ENCODE measurements around the gene DISC1.

DNA sequence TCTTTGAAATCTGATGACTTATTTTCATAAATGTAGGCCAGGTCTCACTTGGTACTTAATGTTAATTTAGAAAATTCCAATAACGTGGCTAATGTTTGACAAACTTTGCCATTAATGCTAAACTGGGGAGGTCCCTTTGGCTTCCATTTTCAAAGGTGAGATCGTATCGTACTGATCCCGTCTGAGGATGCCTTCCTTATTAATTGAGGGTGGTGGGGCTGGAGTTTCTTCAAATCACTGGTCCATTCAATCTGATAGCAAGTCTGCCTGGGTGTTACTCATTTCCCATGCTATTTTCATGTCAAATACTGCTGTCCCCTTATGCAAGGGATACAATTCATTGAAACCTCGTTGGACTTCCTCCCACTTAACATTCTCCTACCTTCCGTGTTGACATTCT lies 327.1 kb downstream of the DISC1 start:
- TF ChIP-seq POLR2A (IDR thresholded peaks at IDR 0.05) (no peak), EP300 (IDR thresholded peaks at IDR 0.05) (no peak), POLR2AphosphoS5 (IDR thresholded peaks at IDR 0.05) (no peak)
- TF ChIP-seq, protein P1, sequence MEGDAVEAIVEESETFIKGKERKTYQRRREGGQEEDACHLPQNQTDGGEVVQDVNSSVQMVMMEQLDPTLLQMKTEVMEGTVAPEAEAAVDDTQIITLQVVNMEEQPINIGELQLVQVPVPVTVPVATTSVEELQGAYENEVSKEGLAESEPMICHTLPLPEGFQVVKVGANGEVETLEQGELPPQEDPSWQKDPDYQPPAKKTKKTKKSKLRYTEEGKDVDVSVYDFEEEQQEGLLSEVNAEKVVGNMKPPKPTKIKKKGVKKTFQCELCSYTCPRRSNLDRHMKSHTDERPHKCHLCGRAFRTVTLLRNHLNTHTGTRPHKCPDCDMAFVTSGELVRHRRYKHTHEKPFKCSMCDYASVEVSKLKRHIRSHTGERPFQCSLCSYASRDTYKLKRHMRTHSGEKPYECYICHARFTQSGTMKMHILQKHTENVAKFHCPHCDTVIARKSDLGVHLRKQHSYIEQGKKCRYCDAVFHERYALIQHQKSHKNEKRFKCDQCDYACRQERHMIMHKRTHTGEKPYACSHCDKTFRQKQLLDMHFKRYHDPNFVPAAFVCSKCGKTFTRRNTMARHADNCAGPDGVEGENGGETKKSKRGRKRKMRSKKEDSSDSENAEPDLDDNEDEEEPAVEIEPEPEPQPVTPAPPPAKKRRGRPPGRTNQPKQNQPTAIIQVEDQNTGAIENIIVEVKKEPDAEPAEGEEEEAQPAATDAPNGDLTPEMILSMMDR (IDR thresholded peaks at IDR 0.05): no peak
